Osteocyte (in vitro differentiated cells): ENCODE data around the gene SRGAP1. TPM values are rescaled to one million over a fixed set of nuclear protein-coding genes. Genes with fewer than 3 reads are reported as not detected.

Source experiments
- DNase-seq: peaks from one replicate; pipeline ENCODE4 v3.0.0; 2021; ENCODE audit warnings: mixed read lengths; ENCODE audit not compliant: unreplicated experiment; ENCODE audit errors: extremely low spot score
- H3K27ac Mint-ChIP-seq: one replicate; pipeline ENCODE4 v1.8.0; 2021; ENCODE audit warnings: mild to moderate bottlenecking, mixed read lengths; ENCODE audit not compliant: unreplicated experiment
- H3K27me3 Mint-ChIP-seq: one replicate; pipeline ENCODE4 v1.8.0; 2021; ENCODE audit warnings: mixed read lengths; ENCODE audit not compliant: unreplicated experiment
- H3K36me3 Mint-ChIP-seq: one replicate; pipeline ENCODE4 v1.8.0; 2021; ENCODE audit warnings: mixed read lengths; ENCODE audit not compliant: unreplicated experiment
- H3K4me1 Mint-ChIP-seq: one replicate; pipeline ENCODE4 v1.8.0; 2021; ENCODE audit warnings: mixed read lengths; ENCODE audit not compliant: unreplicated experiment
- H3K4me3 Mint-ChIP-seq: one replicate; pipeline ENCODE4 v1.8.0; 2021; ENCODE audit warnings: mild to moderate bottlenecking, moderate library complexity, mixed read lengths; ENCODE audit not compliant: unreplicated experiment
- H3K9me3 Mint-ChIP-seq: one replicate; pipeline ENCODE4 v1.8.0; 2021; ENCODE audit warnings: mixed read lengths; ENCODE audit not compliant: unreplicated experiment
- CTCF ChIP-seq: fragments of 200-600 bp; sonication (generic); IDR thresholded peaks from 2 replicates; pipeline ENCODE4 v1.5.0; 2021; ENCODE audit warnings: antibody characterized with exemption, mild to moderate bottlenecking, moderate library complexity
- total RNA-seq: library from RNA; stranded (reverse); gene quantifications from 2 replicates; pipeline ENCODE4 v1.2.1, GENCODE V29; 2021

Gene SRGAP1
- total RNA-seq, 1 donor from 2014 or later = 11.0 TPM

DNA sequence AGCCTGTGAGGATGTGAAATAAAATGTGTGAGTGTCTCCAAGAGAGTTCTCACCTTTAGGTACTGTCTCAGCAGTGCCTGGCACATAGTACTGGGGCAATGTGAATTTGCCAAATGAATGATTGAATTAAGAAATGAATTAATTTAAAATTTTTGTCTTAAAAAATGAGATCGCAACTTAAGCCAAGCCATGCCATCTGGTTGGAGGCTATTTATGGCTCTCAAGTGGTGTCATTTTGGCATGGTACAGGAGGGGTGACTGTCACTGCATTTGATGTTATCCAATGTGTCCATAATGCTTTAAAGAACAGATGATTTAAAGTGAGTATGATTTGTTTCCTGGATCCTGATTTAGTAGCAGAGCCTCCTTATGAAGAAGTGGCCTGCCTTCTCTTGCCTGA lies 80.3 kb downstream of the SRGAP1 start:
- TF ChIP-seq CTCF = no peak
- H3K4me1 Mint-ChIP-seq = peaks cover 14% of the 10 kb centered on the region
- no peaks in the 10 kb centered on the region for H3K36me3 Mint-ChIP-seq
- H3K9me3 Mint-ChIP-seq = no peaks in the 10 kb centered on the region
- no peak overlapping the region for H3K27ac Mint-ChIP-seq
- no peaks in the 10 kb centered on the region for H3K27me3 Mint-ChIP-seq
- DNase-seq = no peak
- no peak overlapping the region for H3K4me3 Mint-ChIP-seq

GRCh38 chr12:63927511-63927910 lies 83.0 kb downstream of the SRGAP1 start:
- peaks cover 28% of the 10 kb centered on the region for H3K4me1 Mint-ChIP-seq
- H3K9me3 Mint-ChIP-seq = no peaks in the 10 kb centered on the region
- no peaks in the 10 kb centered on the region for H3K36me3 Mint-ChIP-seq
- no peak overlapping the region for H3K27ac Mint-ChIP-seq
- DNase-seq = no peak
- H3K27me3 Mint-ChIP-seq = no peaks in the 10 kb centered on the region
- no peak for TF ChIP-seq CTCF
- no peak overlapping the region for H3K4me3 Mint-ChIP-seq

GRCh38 chr12:63928305-63928704 lies 83.8 kb downstream of the SRGAP1 start:
- TF ChIP-seq CTCF = no peak
- Mint-ChIP-seq H3K9me3 (no peaks in the 10 kb centered on the region), H3K4me3 (no peak overlapping the region), H3K27me3 (no peaks in the 10 kb centered on the region), H3K27ac (no peak overlapping the region), H3K36me3 (no peaks in the 10 kb centered on the region), H3K4me1 (peaks cover 27% of the 10 kb centered on the region)
- no peak for DNase-seq

DNA sequence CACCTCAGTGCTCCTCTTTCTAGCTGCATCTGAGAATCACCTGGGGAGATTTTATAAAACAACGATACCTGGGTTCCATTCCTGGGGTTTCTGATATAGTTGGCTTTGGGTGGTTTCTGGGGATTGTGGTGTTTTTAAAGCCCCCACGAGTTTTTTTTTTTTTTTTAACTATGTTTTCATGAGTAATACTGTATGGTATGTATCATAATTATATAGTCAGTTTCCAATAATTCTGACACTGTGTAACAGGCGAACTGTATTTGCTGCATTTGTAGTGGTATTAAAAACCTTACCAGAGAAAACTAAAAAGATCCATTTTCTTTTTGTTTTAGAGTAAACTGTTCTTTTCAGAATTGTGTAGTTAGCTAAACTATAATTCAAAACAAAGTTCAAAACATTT lies 84.9 kb downstream of the SRGAP1 start:
- no peak overlapping the region for H3K4me3 Mint-ChIP-seq
- no peaks in the 10 kb centered on the region for H3K27me3 Mint-ChIP-seq
- no peak for TF ChIP-seq CTCF
- peaks cover 27% of the 10 kb centered on the region for H3K4me1 Mint-ChIP-seq
- no peaks in the 10 kb centered on the region for H3K36me3 Mint-ChIP-seq
- H3K9me3 Mint-ChIP-seq = no peaks in the 10 kb centered on the region
- no peak for DNase-seq
- H3K27ac Mint-ChIP-seq = no peak overlapping the region

- TF ChIP-seq CTCF = no peak
- Mint-ChIP-seq H3K36me3 (no peaks in the 10 kb centered on the region), H3K9me3 (no peaks in the 10 kb centered on the region), H3K27ac (peak overlapping the region; percentile 72), H3K4me1 (peaks cover 39% of the 10 kb centered on the region), H3K27me3 (no peaks in the 10 kb centered on the region), H3K4me3 (peak overlapping the region; percentile 27)
- DNase-seq = no peak
These were observed 86.5 kb downstream of the SRGAP1 start for GRCh38 chr12:63930971-63931370.
